Measurements from ENCODE around the gene DNHD1. TPM values are rescaled to one million over a fixed set of nuclear protein-coding genes. Genes with fewer than 3 reads are reported as not detected.

DNHD1 gene
- total and polyA plus RNA-seq, 2 of the 8 experiments (the other 6 are each of a cell fraction or from before 2014, with no cell fraction given), result 5.0 to 6.8 TPM

- no peak overlapping the region for H3K23ac ChIP-seq (ENCODE audit: insufficient read length)
- no peak overlapping the region for H3K27ac ChIP-seq (ENCODE audit: low read depth, low read length)
- H2AK5ac ChIP-seq (ENCODE audit: low read depth, low read length), result no peak overlapping the region
- H2BK120ac ChIP-seq (replicated peaks; ENCODE audit: low read depth, low read length), result no peak overlapping the region
- no peak overlapping the region for H2AFZ ChIP-seq (ENCODE audit: low read length)
- no peak overlapping the region for H3K56ac ChIP-seq (replicated peaks; ENCODE audit: insufficient read length, low read depth, low read length)
- H3K4me3 ChIP-seq (ENCODE audit: extremely low read depth in 1 of 4, insufficient read depth in 2 of 4, low read depth in 3 of 4, low read length in 4 of 4), result no peak overlapping the region
- no peak overlapping the region for H2BK12ac ChIP-seq (ENCODE audit: low read depth, low read length)
- H3K79me1 ChIP-seq (ENCODE audit: low read depth, low read length), result peaks cover 6% of the 10 kb centered on the region
- H3K4me1 ChIP-seq (replicated peaks in 1 of 4; ENCODE audit: control insufficient read depth in 3 of 4, insufficient read depth in 4 of 4, low read length in 3 of 4), result peaks cover 2 to 6% (median 5%) of the 10 kb centered on the region in 4 experiments
- H2BK15ac ChIP-seq (ENCODE audit: low read length), result no peak overlapping the region
- DNase-seq (ENCODE audit: low read depth in 1 of 2, low spot score in 2 of 2) (no peak), FAIRE-seq (no peak)
- no peak overlapping the region for H2BK5ac ChIP-seq (ENCODE audit: low read depth, low read length)
- H3K23me2 ChIP-seq (ENCODE audit: low read depth, low read length), result peaks cover 6% of the 10 kb centered on the region
- H4K20me1 ChIP-seq (replicated peaks in 1 of 2; ENCODE audit: control insufficient read depth in 1 of 2, insufficient read depth in 2 of 2, low read length in 2 of 2), result peaks cover 0 to 10% of the 10 kb centered on the region in 2 experiments
- no peaks in the 10 kb centered on the region for H3K9me3 ChIP-seq (ENCODE audit: insufficient read depth in 2 of 2, low read depth in 1 of 2, low read length in 1 of 2)
- H4K8ac ChIP-seq (ENCODE audit: extremely low read depth, insufficient read depth, low read length), result no peak overlapping the region
- peaks cover 9 to 47% (median 27%) of the 10 kb centered on the region in 4 experiments for H3K36me3 ChIP-seq (ENCODE audit: control insufficient read depth in 2 of 4, insufficient read depth in 4 of 4, low read length in 3 of 4)
- H4K91ac ChIP-seq (replicated peaks; ENCODE audit: insufficient read length, low read length), result no peak overlapping the region
- H3K9ac ChIP-seq (replicated peaks in 1 of 4; ENCODE audit: extremely low read depth in 1 of 4, low read depth in 3 of 4, low read length in 3 of 4), result no peak overlapping the region
- ChIA-PET CTCF (ENCODE audit: partially characterized antibody) (interaction anchor here (0.7 to 4.0 kb wide), 3 partner anchors 9 to 108 kb away, joined by 3 to 25 read pairs (median 4); no protein-coding TSS in a partner anchor), POLR2A (ENCODE audit: partially characterized antibody) (interaction anchor here (1.0 to 2.3 kb wide), 5 partner anchors 9 to 122 kb away, joined by 3 to 13 read pairs (median 4); partner anchors contain the start of genes DNHD1 and TRIM3)
- no peak overlapping the region for H4K5ac ChIP-seq (ENCODE audit: insufficient read length, low read depth, low read length)
- H3K4ac ChIP-seq (replicated peaks; ENCODE audit: insufficient read length, low read depth, low read length), result no peak overlapping the region
- no peak overlapping the region for H3K18ac ChIP-seq (ENCODE audit: extremely low read depth, low read length)
- no peaks in the 10 kb centered on the region for H3K27me3 ChIP-seq (replicated peaks in 1 of 4; ENCODE audit: control insufficient read depth in 3 of 4, extremely low read depth in 1 of 4, insufficient read depth in 3 of 4, low read length in 3 of 4)
- H2BK20ac ChIP-seq (ENCODE audit: low read length), result no peak overlapping the region
- H3K79me2 ChIP-seq (ENCODE audit: control insufficient read depth in 1 of 2, insufficient read depth in 2 of 2, low read length in 2 of 2), result peaks cover 9 to 23% of the 10 kb centered on the region in 2 experiments; a peak in 3 of 4 replicates
- H3K14ac ChIP-seq (ENCODE audit: insufficient read length), result no peak overlapping the region
- 92% methylated on average over 3 of the region's 3 CpGs; no CpG with 5 or more reads in 1 of the 2 experiments for WGBS, 2 experiments (ENCODE audit: extremely low coverage in 1 of 2, insufficient coverage in 1 of 2, insufficient read length in 1 of 2, insufficient replicate concordance in 2 of 2, low coverage in 1 of 2, low lambda C conversion rate in 2 of 2, missing lambda C conversion rate in 1 of 2)
- no peak overlapping the region for H3K4me2 ChIP-seq (ENCODE audit: insufficient read depth in 1 of 2, low read depth in 2 of 2, low read length in 2 of 2)
- TF ChIP-seq SUZ12 (IDR thresholded peaks at IDR 0.05; ENCODE audit: low read length), result no peak
- no peak for TF ChIP-seq HDAC6 (IDR thresholded peaks at IDR 0.05; ENCODE audit: low read depth, low read length)
- TF ChIP-seq BRCA1 (IDR thresholded peaks at IDR 0.05; ENCODE audit: low read depth, low read length), result no peak
- TF ChIP-seq SAP30 (IDR thresholded peaks at IDR 0.05; ENCODE audit: insufficient read depth, insufficient replicate concordance, low read length), result no peak
- TF ChIP-seq TAF1 (IDR thresholded peaks at IDR 0.05; ENCODE audit: low read depth, low read length), result no peak
- TF ChIP-seq CHD1 (IDR thresholded peaks at IDR 0.05; ENCODE audit: low read depth, low read length), result no peak
- TF ChIP-seq CBX5 (IDR thresholded peaks at IDR 0.05; ENCODE audit: low read depth, low read length), result no peak
- no peak for TF ChIP-seq YY1 (IDR thresholded peaks at IDR 0.05; ENCODE audit: low read depth, low read length)
- no peak for TF ChIP-seq ATF2 (IDR thresholded peaks at IDR 0.05; ENCODE audit: low read length)
- TF ChIP-seq SIRT6 (IDR thresholded peaks at IDR 0.05; ENCODE audit: low read length), result no peak
- TF ChIP-seq NANOG (IDR thresholded peaks at IDR 0.05; ENCODE audit: insufficient read depth, low read depth, low read length, poor library complexity, severe bottlenecking), result no peak
Measured at GRCh38 chr11:6486256-6486655, 10.8 kb upstream of the DNHD1 start.

All from H1 (cell line).